GM21717 (cell line): ENCODE data around the gene TNC.

Source experiments
- ATAC-seq: cut with Tn5 transposase; IDR thresholded peaks from one replicate; pipeline ENCODE4 v1.9.1; 2021; ENCODE audit warnings: mild to moderate bottlenecking, moderate library complexity; ENCODE audit not compliant: unreplicated experiment

Gene TNC

DNA sequence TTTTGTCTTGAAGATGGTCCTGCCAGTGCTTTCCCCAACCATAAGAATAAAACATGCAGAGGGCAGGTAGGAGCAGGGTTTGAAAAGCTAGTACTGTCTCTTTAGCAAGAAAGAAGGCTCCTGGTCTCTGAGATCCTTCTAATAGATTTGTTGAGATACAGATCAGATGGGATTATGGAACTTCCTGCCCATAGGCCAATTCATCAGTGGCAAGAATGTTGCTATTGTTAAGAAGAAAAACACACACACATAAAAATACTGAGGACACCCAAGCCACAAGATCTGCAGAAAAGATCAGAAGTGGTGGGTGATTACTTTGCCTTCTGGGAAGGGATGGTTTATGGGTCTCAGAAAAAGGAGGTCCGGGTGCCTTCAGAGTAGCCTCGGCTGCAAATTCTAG lies 59.8 kb downstream of the TNC start:
- ATAC-seq, result no peak

DNA sequence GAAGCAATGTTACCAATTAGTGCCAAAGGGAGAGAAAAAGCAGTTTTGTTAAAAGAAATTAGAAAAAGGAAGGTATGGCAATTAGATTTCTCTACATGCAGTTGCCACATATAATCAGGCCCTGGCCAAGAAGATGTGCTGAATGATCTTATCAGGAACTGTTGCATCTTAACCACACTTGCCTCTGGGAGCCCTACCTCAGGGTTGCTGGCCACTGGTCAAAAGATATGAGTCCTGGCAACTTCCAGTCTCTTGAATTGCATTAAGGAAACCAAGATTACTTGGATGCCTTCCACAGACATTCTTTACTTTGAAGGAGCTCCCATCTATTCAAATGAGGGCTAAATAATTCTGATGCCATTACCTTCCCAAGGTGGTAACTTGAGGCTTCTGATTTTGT lies 60.4 kb downstream of the TNC start:
- ATAC-seq, result no peak

DNA sequence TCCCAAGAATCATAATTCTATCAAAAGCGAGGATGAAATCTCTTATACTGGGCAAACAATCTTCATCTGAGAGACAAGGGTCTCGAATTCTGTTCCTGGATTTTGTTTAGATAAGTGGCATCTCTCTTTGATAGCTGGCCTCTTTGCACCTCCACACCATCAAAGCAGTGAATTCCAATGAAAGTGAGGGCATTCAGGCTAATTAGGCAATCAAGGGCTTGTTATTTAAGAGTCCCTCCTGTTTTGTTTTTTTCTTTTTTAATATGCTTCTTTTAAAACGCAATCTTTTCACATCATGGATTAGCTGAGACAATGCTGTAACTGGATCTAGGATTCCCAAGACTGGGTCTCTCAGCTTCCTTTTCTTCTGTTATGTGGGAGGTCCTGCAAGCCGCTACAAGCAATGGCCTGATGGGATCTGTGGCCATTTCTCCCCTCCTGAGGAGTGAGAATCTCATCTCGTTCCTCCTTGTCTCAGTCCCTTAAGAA lies 67.9 kb downstream of the TNC start:
- no peak for ATAC-seq

DNA sequence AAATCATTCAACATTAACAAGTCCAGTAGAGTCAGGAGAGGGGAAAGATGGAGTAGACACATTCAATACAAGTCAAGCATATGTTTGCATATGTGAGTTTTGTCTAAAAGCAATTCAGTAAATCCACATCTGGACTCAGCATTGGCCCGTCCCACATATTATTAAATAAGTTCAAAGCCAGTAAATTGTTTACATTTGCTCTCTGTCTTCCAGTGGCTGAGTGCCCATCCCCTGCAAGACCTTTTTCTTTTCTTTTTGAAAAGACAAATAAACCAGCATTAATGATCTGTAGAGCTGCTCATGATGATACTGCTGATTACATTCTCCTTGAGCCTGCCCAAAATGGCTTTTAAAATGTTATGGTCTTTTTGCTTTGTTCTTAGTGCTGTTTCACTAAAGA lies 71.1 kb downstream of the TNC start:
- ATAC-seq, result no peak

DNA sequence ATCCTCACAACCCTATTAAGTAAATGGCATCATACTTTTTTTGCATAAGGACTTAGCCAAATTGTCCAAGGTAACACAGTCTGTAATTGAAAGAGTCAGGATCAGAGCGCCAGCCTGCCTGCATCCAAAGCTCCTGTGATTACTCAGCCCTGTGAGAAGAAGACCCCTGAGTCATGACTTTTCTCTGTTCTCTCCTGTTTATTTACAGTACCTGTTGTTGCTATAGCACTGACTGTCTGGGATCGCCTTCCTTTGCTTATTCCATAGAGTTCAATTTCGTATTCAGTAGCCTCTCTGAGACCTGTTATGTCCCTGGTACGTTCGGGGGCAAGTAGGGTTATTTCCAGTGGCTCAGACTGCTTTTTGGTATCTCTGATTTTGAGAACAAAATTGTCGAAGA lies 71.8 kb downstream of the TNC start:
- ATAC-seq, result no peak

DNA sequence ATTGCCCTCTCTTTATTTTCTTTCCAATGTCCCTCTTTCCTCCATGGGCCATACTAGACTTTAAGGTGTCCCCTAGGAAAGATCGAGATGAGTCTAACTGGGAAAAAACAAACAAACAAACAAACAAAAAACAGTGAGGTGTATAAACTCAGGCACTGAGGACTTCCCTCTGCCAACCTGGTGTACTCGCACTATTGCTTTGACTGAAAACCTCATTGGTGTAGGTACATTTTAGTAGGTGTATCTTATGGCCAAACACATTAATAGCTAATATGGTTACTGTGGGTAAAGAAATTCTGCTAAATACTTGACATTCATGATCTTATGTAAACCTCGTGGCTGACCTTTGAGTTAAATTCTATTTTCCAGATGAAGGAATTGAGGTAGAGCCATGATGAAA lies 74.3 kb downstream of the TNC start:
- no peak for ATAC-seq

DNA sequence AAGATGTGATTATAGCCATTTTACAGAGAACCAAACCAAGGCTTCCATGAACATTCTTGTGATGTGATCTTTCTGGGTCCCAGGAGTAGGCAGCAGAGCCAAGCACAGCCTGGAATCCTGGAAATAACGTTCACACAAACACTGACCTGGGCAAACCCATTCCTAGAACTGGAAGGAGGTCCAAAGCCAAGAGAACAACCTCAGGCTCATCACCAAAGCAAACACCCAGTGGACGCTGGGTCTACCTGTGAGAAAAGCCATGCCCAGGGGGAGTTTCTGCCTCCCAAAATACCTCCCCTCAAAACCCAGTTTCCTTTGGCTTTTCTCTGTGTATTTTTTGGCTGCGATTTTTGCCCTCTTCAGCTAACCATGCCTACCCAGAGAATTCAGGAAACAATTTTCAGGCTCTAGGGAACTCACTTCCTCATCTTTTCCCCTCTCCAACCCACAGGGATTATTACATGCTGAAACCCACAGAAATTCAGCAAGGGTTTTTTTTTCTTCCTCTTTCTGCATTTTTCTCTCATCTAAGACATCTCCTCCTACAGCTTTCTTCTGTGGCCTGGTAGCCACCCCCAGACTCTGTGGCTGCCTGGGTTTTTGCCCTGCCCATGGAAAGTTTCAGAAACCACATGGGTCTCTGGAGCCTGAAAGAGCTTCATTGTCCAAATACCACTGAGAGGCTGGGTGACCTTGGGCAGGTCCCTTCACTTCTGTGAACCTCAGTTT lies 75.0 kb downstream of the TNC start:
- ATAC-seq, result peak; percentile 72

DNA sequence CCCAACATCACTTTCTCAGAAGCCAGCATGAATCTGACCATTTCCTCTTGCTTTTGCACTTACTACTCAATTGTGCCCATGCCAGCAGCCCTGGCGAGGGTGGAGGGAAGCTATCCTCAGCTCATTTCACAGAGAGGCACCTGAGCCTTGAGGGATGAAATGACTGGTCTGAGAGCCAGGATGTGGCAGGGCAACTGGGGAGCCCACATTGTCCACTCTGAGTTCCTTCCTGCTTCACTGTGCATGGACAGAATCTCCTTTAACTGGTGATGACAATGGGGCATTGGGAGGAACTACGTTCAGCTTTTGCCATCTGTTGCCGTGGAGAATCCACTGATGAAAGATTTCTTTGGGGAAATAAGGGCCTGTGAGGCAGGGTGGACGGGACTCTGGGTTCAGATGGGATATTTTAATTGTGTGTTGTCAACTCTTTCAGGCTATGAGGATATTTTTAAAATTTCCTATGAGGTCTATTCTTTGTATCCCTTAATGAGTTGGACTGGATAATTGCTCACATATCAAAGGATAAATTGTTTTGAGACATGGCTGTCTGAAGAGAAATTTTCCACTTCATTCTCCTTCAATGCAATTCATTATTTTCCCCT lies 78.3 kb downstream of the TNC start:
- no peak for ATAC-seq

DNA sequence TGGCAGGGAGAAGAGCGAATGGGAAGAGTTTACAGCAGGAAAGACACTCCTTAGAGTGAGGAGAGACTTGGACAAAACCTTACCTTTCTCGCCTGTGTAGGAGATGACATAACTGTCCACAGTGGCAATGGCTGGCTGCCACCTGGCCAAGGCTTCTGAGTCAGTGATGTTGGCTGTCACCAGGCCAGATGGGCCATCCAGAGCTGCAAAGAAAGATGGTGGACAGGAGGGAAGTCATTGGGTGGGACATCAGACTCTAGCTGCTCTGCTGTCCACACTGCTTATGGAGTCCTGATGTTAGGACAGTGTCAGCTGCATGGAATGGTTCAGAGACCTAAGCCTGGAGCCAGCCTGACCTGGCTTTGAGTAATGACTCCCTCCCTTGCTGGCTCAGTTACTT lies 79.8 kb downstream of the TNC start:
- no peak for ATAC-seq

DNA sequence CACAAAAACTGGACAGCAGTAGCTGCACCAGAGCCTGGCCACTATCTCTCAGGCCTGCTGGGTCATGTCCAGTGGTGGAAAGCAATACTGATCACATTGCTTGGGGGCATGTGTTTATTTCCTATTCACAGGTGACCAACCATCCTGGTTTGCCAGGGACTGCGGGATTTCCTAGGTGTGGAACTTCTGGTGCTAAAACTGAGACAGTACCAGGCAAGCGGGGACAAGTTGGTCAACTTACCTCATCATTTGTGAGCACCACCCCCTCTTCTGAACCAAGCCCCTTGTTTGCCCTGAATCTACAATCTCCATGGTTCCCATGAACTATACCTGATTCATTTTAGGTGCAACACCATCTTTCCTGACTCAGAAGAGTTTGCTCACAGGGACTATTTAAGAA lies 81.3 kb downstream of the TNC start:
- ATAC-seq, result peak; percentile 21

DNA sequence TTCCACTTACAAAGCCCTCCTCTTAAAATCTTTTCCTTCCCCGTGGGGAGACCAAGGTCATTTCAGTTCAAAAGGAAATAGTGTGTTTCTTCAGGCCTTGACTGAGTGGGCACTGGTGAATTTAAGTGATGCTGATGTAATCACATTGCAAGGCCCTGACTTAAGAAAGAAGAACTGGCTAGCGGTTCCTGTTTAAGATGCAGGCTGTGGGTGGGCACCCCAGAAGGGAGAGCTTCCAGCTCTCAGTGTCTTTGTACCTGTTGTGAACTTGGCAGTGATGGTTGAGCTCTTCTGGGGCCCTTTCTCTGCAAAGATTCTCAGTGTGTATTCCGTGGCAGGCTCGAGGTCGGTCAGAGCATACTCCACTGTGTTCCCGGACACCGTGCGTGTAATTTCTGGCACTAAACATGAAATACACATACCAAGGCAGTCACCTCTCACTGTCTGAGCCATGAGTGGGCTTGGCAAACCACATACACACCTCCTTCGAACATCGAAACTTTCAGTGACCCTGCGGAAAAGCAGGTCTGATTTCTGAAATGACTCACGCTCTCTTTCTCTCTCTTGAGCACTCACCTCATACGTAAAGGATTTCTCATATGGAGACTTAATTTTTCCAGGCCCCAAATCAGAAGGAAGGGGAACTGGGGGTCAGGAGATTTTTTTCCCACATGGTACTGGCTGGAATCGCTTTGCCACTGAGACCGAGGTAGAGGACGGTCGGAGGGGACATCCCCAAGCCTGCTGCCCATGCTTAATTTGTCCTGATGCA lies 81.9 kb downstream of the TNC start:
- ATAC-seq, result peak; percentile 84

DNA sequence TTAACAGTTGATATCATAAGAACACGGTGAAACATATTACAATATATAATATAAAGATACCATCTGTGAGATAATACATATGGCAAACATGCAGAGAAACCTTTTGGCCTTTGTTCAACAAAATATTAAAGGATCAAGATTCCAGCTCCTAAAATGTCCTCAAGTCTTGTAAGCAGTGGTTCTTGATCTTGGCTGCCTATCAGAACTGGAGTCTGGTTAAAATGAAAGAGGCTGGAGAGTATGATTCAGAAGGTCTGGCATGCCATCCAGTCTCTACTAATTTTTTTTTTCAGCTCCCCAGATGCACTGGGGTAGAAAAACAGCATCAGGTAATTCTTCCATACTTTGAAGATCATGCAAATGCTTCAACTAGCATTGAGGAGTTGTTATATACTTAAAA lies 83.2 kb downstream of the TNC start:
- no peak for ATAC-seq

DNA sequence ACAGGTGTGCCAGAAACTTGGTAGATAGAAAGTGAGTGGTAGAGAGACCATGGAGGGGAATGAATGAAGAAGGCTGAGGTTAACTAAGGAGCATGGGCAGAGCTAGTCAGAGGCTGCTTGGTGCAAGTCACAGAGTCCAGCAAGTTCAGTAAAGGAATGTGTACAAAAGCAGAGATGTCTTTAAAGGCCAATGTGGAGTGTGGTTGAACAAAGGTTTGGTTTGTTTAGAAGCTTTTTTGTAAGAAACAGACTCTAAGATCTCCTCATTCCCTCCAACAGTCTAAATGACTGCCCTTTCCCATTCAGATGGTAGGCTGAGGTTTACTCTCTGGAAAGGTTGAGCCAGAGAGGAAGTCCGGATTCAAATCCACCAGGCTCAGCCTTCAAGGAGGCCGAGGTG lies 84.2 kb downstream of the TNC start:
- ATAC-seq, result no peak

DNA sequence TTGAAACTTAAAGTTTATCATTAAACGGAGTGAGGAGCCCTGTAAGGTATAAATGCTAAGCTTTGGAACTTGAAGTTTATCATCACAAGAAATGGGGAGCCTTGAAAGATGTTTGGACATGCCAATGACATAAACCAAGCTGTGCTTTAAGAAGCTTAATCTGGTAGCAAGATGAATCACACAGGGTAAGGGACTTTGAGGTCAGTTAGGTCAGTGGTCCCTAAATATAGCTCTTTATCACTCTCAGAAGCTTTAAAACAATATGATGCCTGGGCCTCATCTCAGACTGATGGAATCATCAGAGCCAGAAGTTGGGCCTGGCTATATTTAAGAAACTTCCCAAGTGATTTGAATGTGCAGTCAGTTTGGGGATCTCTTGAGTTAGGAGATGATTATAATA lies 85.7 kb downstream of the TNC start:
- ATAC-seq, result no peak

DNA sequence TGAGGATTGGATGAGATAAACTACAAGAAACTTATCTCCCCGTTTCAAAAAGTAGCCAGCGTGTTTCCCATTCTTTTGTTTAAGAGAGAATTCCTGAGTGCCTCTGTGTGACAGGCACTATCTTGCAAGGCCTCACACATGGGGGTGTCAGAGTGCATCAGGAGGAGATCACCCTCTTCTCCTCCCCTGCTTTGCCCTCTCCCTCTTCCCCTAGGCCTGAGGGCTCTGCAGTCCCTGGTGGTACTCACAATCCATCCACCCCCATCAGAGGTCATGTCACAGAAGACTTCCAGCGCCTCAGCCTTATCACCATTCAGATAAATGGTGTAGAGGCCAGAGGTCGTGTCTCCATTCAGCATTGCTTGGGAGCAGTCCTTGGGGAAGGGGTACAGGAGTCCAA lies 88.0 kb downstream of the TNC start:
- ATAC-seq, result no peak

DNA sequence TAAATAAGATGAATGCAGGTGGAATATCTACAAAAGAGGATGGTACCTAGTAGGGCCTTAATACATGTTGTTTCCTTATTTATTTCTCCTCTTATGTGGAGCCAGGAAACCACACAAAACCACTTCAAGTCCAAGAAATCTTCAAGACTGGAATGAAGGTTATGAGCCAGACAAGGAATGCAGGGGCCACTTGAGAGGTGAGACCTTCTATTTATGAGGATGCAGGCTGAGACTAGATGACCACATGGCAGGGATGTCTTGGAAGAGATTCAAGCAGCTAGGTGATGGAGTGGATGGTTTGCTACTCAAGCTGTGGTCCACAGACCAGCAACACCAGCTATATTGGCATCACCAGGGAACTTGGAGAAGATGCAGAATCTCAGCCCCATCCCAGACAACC lies 92.2 kb downstream of the TNC start:
- ATAC-seq, result no peak

DNA sequence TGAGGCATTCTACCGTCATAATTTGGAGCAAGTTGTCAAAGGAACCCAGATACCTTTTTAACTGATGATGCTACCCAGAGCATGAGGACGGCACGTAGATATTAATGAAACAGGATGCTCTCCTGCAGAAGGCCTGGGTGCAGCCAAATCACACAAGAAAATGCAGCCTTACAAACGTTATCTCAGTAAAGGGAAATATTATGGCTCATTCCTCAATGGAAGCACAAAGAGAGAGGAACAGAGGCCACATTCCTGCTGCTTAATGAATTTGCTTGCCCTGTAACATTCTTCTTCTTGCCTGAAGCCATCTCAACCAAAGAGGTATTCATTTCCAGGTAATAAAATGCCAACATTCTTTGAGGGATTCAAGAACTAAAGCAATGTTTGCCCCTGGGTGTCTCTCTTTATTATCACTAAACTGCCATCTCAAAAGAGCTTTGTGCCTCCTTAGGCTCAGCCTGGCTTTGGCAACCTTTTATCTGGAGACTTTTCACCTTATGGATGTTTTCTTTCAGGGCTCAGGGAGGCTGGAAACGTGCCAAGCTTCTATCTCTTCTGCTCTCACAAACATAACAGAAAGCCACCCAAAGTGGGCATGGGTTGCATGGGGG lies 92.9 kb downstream of the TNC start:
- no peak for ATAC-seq

DNA sequence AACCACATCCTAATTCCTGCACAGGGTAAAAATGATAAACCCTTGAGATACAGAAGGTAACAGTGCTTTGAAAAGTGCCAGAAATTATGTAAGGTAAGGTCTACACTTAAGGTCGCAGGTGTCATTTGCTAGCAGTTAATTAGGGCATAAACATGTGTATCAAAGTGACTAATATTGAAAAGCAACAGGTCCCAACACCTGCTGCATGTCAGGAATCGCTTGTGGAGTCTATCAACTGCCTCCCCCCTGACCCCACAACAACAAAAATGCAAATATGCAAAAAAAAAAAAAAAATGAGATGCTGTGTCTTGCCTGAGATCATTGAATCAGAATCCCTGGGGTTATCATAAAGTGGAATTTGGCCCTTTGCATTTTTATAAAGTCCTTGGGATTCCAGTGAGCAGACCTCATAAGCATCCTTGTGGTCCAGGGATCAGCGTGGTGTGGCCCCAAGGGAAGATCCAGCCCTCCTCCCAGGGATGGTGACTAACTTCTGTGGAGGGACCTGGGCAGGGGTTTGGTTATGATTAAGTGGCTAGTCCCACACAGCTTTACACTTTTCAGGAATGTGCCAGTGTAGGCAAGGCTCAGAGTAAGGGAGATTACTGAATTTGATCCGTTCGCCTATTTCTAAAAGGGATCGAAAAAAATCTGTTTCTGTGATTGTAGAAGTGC lies 95.1 kb downstream of the TNC start:
- ATAC-seq, result no peak

DNA sequence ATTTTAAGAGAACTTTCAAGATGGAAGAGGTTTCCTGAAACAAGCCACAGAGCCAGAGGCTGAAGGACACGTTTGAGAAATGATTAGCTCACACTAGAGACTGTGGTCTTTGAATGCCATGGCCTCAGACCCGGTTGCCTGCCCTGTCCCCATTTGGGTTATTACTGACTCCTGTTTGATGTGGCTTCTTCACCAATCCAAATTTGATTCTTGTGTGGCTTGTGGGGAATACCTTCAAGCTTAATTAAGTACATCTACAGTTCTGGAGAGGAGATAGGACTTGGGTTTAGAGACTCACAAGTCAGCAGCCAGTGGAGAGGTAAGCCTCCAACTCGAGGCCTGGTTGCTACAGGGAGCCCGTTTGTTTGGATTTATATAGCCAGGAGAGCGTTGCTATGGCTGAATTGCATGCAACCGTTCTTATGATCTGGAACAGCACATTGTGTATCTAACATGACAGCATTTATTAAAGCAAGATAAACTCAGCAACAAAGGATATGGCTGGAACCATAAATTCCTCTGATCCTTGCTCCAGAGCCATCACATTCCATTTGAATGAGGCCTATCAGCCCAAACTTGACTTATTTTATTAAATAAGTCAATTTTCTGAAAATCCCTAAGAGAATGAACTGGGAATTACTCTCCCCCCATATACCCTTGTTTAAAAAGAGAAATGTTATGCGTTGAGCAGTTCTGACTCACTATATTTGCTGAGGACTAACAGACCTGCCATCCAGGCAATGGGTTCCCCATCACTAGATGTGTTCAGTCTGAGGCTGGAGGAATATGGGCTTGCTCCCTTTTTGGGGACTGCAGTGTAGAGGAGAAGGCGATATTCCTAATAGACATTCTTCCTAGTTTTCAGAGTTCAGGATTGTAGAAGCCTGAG lies 99.2 kb downstream of the TNC start:
- no peak for ATAC-seq

DNA sequence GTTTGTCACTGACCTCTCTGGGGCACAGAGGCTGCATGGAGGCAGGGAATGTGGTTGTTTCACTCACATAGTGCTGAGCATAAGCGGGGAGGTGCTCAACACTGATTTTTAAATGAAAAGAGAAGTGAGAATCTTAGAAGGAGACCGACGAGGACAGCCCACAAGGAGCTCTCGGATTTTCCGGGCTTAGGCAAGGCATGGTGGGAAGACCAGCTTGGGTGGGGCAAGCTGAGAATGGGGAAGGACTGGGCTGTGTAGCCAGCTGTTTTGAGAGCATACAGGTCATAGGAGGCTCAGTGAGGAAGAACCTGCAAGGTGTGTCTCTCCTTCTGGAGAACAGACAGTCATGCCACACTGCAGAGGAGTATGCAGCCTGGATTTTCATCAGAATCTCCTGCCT lies 101.6 kb downstream of the TNC start:
- ATAC-seq, result no peak
